Ishikawa (cell line): ENCODE results near the gene ABCC6.

Source experiments
- CEBPB ChIP-seq: IDR thresholded peaks from 2 replicates; pipeline ENCODE4 v1.6.1; 2012
- CREB1 ChIP-seq: IDR thresholded peaks from 2 replicates; pipeline ENCODE4 v1.6.1; 2012; ENCODE audit warnings: low read depth
- EGR1 ChIP-seq: IDR thresholded peaks from 2 replicates; pipeline ENCODE4 v1.6.1; 2012
- EP300 ChIP-seq: IDR thresholded peaks from 2 replicates; pipeline ENCODE4 v1.6.1; 2012; ENCODE audit warnings: borderline replicate concordance
- FOXM1 ChIP-seq: IDR thresholded peaks from 2 replicates; pipeline ENCODE4 v1.6.1; 2012; ENCODE audit warnings: low read depth, borderline replicate concordance
- NFIC ChIP-seq: IDR thresholded peaks from 2 replicates; pipeline ENCODE4 v1.6.1; 2012
- RAD21 ChIP-seq: IDR thresholded peaks from 2 replicates; pipeline ENCODE4 v1.6.1; 2012; ENCODE audit warnings: low read depth
- TAF1 ChIP-seq: IDR thresholded peaks from 2 replicates; pipeline ENCODE4 v1.6.1; 2012; ENCODE audit warnings: low read depth, mild to moderate bottlenecking
- TCF12 ChIP-seq: IDR thresholded peaks from 2 replicates; pipeline ENCODE4 v1.6.1; 2012; ENCODE audit warnings: low read depth
- TEAD4 ChIP-seq: IDR thresholded peaks from 2 replicates; pipeline ENCODE4 v1.6.1; 2012
- YY1 ChIP-seq: IDR thresholded peaks from 2 replicates; pipeline ENCODE4 v1.6.1; 2012; ENCODE audit warnings: low read depth
- ZBTB7A ChIP-seq: IDR thresholded peaks from 2 replicates; pipeline ENCODE4 v1.6.1; 2012; ENCODE audit warnings: low read depth
- TF ChIP-seq, protein P1 (sequence below): IDR thresholded peaks from 2 replicates; pipeline ENCODE4 v1.6.1; 2012; ENCODE audit warnings: low read depth, mild to moderate bottlenecking
- TF ChIP-seq, protein P2 (sequence below): IDR thresholded peaks from 2 replicates; pipeline ENCODE4 v1.6.1; 2012
- TF ChIP-seq, protein P3 (sequence below): IDR thresholded peaks from 2 replicates; pipeline ENCODE4 v1.6.1; 2012

ABCC6 gene

DNA sequence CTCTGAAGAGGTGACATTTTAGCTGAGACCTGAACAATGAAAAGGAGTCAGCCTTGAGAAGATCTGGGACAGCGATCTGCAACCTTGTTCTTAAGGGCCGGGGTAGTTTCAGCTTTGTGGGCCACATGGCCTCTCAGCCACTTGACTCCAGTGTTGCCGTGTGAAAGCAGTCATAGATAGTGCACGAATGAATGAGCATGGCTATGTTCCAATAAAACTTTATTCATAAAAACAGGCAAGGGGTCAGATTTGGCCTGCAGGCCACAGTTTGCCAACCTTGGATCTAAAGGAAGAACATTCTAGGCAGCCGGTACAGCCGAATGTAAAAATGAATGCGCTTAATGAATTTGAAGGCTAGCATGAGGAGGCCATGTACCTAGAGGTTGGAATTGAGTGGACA lies 83.5 kb downstream of the ABCC6 start:
- TF ChIP-seq FOXM1, result no peak
- TF ChIP-seq RAD21, result no peak
- no peak for TF ChIP-seq TEAD4
- TF ChIP-seq, protein P1, sequence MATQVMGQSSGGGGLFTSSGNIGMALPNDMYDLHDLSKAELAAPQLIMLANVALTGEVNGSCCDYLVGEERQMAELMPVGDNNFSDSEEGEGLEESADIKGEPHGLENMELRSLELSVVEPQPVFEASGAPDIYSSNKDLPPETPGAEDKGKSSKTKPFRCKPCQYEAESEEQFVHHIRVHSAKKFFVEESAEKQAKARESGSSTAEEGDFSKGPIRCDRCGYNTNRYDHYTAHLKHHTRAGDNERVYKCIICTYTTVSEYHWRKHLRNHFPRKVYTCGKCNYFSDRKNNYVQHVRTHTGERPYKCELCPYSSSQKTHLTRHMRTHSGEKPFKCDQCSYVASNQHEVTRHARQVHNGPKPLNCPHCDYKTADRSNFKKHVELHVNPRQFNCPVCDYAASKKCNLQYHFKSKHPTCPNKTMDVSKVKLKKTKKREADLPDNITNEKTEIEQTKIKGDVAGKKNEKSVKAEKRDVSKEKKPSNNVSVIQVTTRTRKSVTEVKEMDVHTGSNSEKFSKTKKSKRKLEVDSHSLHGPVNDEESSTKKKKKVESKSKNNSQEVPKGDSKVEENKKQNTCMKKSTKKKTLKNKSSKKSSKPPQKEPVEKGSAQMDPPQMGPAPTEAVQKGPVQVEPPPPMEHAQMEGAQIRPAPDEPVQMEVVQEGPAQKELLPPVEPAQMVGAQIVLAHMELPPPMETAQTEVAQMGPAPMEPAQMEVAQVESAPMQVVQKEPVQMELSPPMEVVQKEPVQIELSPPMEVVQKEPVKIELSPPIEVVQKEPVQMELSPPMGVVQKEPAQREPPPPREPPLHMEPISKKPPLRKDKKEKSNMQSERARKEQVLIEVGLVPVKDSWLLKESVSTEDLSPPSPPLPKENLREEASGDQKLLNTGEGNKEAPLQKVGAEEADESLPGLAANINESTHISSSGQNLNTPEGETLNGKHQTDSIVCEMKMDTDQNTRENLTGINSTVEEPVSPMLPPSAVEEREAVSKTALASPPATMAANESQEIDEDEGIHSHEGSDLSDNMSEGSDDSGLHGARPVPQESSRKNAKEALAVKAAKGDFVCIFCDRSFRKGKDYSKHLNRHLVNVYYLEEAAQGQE, result no peak

DNA sequence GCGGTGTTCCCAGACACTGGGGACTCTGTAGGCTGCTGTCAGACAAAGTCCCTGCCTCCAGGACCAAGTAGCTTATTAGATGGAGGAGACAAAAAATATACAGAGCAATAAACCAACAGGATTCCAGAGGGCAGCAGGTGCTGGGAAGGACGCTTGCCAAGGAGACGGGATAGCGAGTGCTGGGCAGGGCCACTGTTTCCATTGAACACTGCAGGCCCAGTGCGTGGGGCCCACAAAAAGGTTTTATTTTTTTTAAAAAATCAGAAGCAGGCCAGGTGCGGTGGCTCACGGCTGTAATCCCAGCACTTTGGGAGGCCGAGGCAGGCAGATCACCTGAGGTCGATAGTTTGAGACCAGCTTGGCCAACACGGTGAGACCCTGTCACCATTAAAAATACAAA lies 84.2 kb downstream of the ABCC6 start:
- TF ChIP-seq CREB1 (no peak), RAD21 (no peak), YY1 (no peak), ZBTB7A (no peak), FOXM1 (no peak), TCF12 (no peak), EGR1 (no peak), CEBPB (no peak), NFIC (no peak), TEAD4 (no peak), TAF1 (no peak), EP300 (no peak)
- TF ChIP-seq, protein P2, sequence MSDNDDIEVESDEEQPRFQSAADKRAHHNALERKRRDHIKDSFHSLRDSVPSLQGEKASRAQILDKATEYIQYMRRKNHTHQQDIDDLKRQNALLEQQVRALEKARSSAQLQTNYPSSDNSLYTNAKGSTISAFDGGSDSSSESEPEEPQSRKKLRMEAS, result no peak
- TF ChIP-seq, protein P3, sequence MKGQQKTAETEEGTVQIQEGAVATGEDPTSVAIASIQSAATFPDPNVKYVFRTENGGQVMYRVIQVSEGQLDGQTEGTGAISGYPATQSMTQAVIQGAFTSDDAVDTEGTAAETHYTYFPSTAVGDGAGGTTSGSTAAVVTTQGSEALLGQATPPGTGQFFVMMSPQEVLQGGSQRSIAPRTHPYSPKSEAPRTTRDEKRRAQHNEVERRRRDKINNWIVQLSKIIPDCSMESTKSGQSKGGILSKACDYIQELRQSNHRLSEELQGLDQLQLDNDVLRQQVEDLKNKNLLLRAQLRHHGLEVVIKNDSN, result no peak
- TF ChIP-seq, protein P1, result no peak

- no peak for TF ChIP-seq EP300
- TF ChIP-seq EGR1, result no peak
- no peak for TF ChIP-seq RAD21
- TF ChIP-seq, protein P3, result no peak
- no peak for TF ChIP-seq ZBTB7A
- TF ChIP-seq TCF12, result no peak
- TF ChIP-seq, protein P2, result no peak
- no peak for TF ChIP-seq CEBPB
- TF ChIP-seq CREB1, result no peak
- no peak for TF ChIP-seq TEAD4
- TF ChIP-seq YY1, result no peak
- TF ChIP-seq TAF1, result no peak
- TF ChIP-seq, protein P1, result no peak
- TF ChIP-seq FOXM1, result no peak
- TF ChIP-seq NFIC, result no peak
Observed at GRCh38 chr16:16138034-16138635, 85.2 kb downstream of the ABCC6 start.

DNA sequence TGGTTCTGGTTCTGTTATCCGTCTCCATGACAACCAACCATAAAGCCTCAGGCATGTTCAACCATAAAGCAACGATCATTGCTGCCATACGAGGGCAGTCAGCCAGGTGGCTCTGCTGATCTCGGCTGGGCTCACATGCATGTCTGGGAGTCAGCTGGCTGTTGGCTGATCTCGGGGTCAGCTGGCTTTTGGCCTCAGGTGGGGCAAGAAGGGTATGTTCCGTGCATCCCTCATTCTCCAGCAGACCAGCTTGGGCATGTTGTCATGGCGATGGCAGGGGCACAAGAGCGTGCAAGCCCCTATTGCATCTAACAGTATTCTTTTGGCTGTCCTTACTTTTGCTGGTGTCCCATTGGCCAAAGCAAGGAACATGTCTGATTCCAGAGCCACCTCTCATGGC lies 86.2 kb downstream of the ABCC6 start:
- TF ChIP-seq ZBTB7A (no peak), CREB1 (no peak), NFIC (no peak)

DNA sequence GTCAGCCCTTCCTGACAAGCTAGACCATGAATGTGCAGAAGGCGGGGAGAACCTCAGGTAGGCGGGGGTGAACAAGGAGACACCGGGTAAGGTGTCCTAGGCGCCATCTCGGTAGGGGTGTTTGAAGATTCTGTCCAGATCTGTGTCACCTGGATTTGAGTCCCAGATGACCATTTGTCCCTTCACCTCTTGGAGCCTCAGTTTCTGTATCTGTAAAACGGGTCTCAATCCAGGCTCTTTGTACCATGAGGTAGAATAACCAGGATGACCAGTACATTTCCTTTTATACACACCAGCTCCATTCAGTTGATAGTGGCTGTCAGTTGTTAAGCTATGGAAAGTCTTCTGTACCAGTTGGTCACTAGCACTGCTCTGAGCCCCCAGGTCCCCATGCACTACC lies 86.7 kb downstream of the ABCC6 start:
- TF ChIP-seq FOXM1, result no peak
- TF ChIP-seq TAF1, result no peak
- TF ChIP-seq, protein P1, result no peak
